Erythroblast (primary cell): Measurements from ENCODE around the gene FOXO6.

Source experiments
- GATA1 ChIP-seq: IDR thresholded peaks from 2 replicates; pipeline ENCODE4 v1.6.1; 2011; ENCODE audit warnings: low read depth, mild to moderate bottlenecking, control low read depth, low read length, moderate library complexity
- POLR2A ChIP-seq: IDR thresholded peaks from 2 replicates; pipeline ENCODE4 v1.6.1; 2011; ENCODE audit warnings: mild to moderate bottlenecking, low read length

GRCh38 chr1:41396084-41396483, 34.9 kb downstream of the FOXO6 start:
- no peak for TF ChIP-seq POLR2A
- TF ChIP-seq GATA1, result no peak
